Kidney epithelial cell (primary cell): ENCODE measurements around the gene MAP3K20. TPM values are rescaled to one million over a fixed set of nuclear protein-coding genes. Genes with fewer than 3 reads are reported as not detected.

Experiments
- DNase-seq: peaks from one replicate; pipeline ENCODE4 v3.0.0-alpha.2; 2010; ENCODE audit warnings: low read depth
- H3K27me3 ChIP-seq: 2 replicates; pipeline ENCODE4 v1.6.0; 2011; ENCODE audit warnings: low read length; ENCODE audit not compliant: control insufficient read depth, insufficient read depth
- H3K36me3 ChIP-seq: 2 replicates; pipeline ENCODE4 v1.5.1; 2011; ENCODE audit warnings: low read length; ENCODE audit not compliant: control insufficient read depth, insufficient read depth
- H3K4me3 ChIP-seq: 2 replicates; pipeline ENCODE4 v1.5.1; 2011; ENCODE audit warnings: low read depth, mild to moderate bottlenecking, control low read depth, low read length
- CTCF ChIP-seq: IDR thresholded peaks from 2 replicates; pipeline ENCODE4 v1.5.1; 2011; ENCODE audit warnings: mild to moderate bottlenecking, moderate library complexity, low read length, control low read depth, inconsistent platforms; ENCODE audit not compliant: insufficient read depth, poor library complexity, severe bottlenecking
- total RNA-seq: library from RNA; depleted of rRNA; stranded (reverse); fragments of >200 nt; gene quantifications from 2 replicates; pipeline ENCODE4 v1.2.3, GENCODE V29; 2015

The MAP3K20 gene
- total RNA-seq, 1 donor from 2014 or later = 18.9 TPM

GRCh38 chr2:173150087-173150486 lies 74.4 kb downstream of the MAP3K20 start:
- no peak for TF ChIP-seq CTCF
- no peaks in the 10 kb centered on the region for H3K27me3 ChIP-seq
- H3K4me3 ChIP-seq = no peak overlapping the region
- DNase-seq = no peak
- no peaks in the 10 kb centered on the region for H3K36me3 ChIP-seq

GRCh38 chr2:173150963-173151362 lies 75.3 kb downstream of the MAP3K20 start:
- no peaks in the 10 kb centered on the region for H3K27me3 ChIP-seq
- no peak for TF ChIP-seq CTCF
- no peak for DNase-seq
- no peak overlapping the region for H3K4me3 ChIP-seq
- H3K36me3 ChIP-seq = no peaks in the 10 kb centered on the region

GRCh38 chr2:173151671-173152401 lies 76.2 kb downstream of the MAP3K20 start:
- Histone ChIP-seq H3K36me3 (no peaks in the 10 kb centered on the region), H3K4me3 (no peak overlapping the region), H3K27me3 (no peaks in the 10 kb centered on the region)
- no peak for DNase-seq
- no peak for TF ChIP-seq CTCF

GRCh38 chr2:173153301-173153885 lies 77.7 kb downstream of the MAP3K20 start:
- no peak for TF ChIP-seq CTCF
- H3K36me3 ChIP-seq = no peaks in the 10 kb centered on the region
- no peak overlapping the region for H3K4me3 ChIP-seq
- H3K27me3 ChIP-seq = no peaks in the 10 kb centered on the region
- DNase-seq = no peak

- Histone ChIP-seq H3K36me3 (no peaks in the 10 kb centered on the region), H3K4me3 (no peak overlapping the region), H3K27me3 (no peaks in the 10 kb centered on the region)
- no peak for TF ChIP-seq CTCF
- no peak for DNase-seq
Measured at GRCh38 chr2:173157676-173158293, 82.1 kb downstream of the MAP3K20 start.
